Stimulated activated memory B cell treated with anti-CD40 and anti-IgM and Interleukin-4, amounts not matched to agents 10 μg/mL and 1 μg/mL and 100 μg/mL, for 72 hours (primary cell): ENCODE data around the gene DUS2.

Experiments
- ATAC-seq: fragments of 150-1000 bp; cut with Tn5 transposase; 2 replicates; pipeline ENCODE4 v1.10.0; 2021
- H3K27ac Mint-ChIP-seq: one replicate; pipeline ENCODE4 v1.8.0; 2022; ENCODE audit warnings: mild to moderate bottlenecking, mixed read lengths
- H3K27me3 Mint-ChIP-seq: one replicate; pipeline ENCODE4 v1.8.0; 2022; ENCODE audit warnings: mixed read lengths
- H3K36me3 Mint-ChIP-seq: one replicate; pipeline ENCODE4 v1.8.0; 2022; ENCODE audit warnings: mixed read lengths
- H3K4me1 Mint-ChIP-seq: one replicate; pipeline ENCODE4 v1.8.0; 2022; ENCODE audit warnings: mixed read lengths
- H3K4me3 Mint-ChIP-seq: one replicate; pipeline ENCODE4 v1.8.0; 2022; ENCODE audit warnings: mild to moderate bottlenecking, moderate library complexity, mixed read lengths
- H3K9me3 Mint-ChIP-seq: one replicate; pipeline ENCODE4 v1.8.0; 2022; ENCODE audit warnings: mixed read lengths

DUS2 gene

DNA sequence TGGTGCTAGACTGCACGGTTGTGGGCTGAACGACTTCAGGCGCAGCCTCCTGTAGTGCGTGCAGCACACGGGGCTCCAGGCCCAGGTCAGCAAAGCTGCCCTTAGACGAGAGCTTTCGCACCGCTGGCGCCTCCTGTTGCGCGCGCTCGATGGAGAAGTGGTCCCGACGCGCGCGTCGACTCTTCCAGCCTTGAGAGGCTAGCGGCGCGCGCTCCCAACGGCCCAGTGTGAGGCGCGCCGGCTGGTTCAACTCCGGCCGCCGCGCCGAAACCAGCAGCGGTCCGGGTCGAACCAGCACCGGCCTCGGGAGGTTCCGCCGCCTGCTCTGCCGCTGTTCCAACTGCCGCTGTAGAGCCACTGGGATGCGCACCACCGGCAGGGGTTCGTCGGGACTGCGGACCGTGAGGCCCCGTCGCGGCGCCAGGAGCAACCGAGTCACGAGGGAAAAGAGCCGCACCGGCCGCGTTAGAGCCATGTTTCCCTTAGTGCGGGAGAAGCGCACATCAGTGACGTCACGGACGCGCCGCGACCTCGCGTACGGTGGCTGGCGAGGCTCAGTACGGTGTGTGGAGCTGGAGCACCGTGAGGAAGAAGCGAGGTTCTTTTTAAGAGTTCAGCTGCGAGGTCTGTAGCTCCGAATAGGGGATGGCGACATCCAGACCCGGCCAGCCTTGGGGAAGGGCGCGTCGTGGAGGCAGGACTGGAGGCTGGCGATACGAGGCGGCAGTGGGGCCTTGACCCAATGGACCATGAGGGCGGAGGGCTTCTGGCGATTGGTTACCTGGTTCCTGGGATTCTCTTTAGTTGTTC lies at the start of gene DUS2, which contains the start of gene DDX28:
DUS2 (plus strand) TSS at position 557 of the 810 bp plus-strand sequence. CDS start 14,740 bp downstream, outside the sequence.
DDX28 (minus strand) TSS at position 505 of the 810 bp plus-strand sequence; CDS start at position 475, 30 bp downstream.
- Mint-ChIP-seq H3K4me3 (peak within 1 kb of the TSS; percentile 91), H3K27ac (peak within 1 kb of the TSS; percentile 86), H3K36me3 (peaks cover 7% of the 10 kb centered on the region), H3K9me3 (no peaks in the 10 kb centered on the region), H3K4me1 (peaks cover 36% of the 10 kb centered on the region), H3K27me3 (no peaks in the 10 kb centered on the region)
- ATAC-seq = peak; percentile 94

- Mint-ChIP-seq H3K4me3 (no peak overlapping the region), H3K36me3 (no peaks in the 10 kb centered on the region), H3K4me1 (peaks cover 23% of the 10 kb centered on the region), H3K27ac (peak overlapping the region; percentile 83), H3K9me3 (no peaks in the 10 kb centered on the region), H3K27me3 (no peaks in the 10 kb centered on the region)
- peak; percentile 75 for ATAC-seq
Observed at GRCh38 chr16:67975321-67976105, 47.6 kb upstream of the DUS2 start.

GRCh38 chr16:67976205-67976604 lies 46.9 kb upstream of the DUS2 start:
- H3K36me3 Mint-ChIP-seq = no peaks in the 10 kb centered on the region
- no peaks in the 10 kb centered on the region for H3K9me3 Mint-ChIP-seq
- H3K27me3 Mint-ChIP-seq = no peaks in the 10 kb centered on the region
- no peak for ATAC-seq
- peak overlapping the region; percentile 83 for H3K27ac Mint-ChIP-seq
- H3K4me3 Mint-ChIP-seq = no peak overlapping the region
- peaks cover 23% of the 10 kb centered on the region for H3K4me1 Mint-ChIP-seq

DNA sequence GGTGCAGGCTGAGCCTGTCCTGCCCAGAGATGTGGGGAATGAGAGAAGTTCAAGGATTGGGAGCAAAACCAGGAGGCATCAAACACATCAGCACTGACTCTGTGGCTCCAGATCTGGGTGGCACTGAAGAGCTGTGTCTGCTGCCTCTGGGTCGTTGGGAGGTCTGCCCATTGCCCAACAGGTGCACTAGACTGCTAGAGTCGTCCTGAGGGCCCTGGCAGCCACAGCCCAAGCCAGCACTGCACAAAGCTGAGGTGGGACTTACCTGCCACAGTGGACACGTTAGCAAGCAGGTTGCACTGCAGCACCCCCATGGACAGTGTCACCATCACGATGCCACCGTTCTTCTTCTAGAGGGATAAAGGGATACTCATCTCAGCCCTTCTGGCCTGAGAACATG lies 46.1 kb upstream of the DUS2 start:
- H3K9me3 Mint-ChIP-seq = no peaks in the 10 kb centered on the region
- ATAC-seq = no peak
- no peaks in the 10 kb centered on the region for H3K36me3 Mint-ChIP-seq
- peaks cover 23% of the 10 kb centered on the region for H3K4me1 Mint-ChIP-seq
- H3K4me3 Mint-ChIP-seq = no peak overlapping the region
- H3K27me3 Mint-ChIP-seq = no peaks in the 10 kb centered on the region
- peak overlapping the region; percentile 83 for H3K27ac Mint-ChIP-seq

GRCh38 chr16:67977469-67978227 lies 45.4 kb upstream of the DUS2 start:
- Mint-ChIP-seq H3K4me1 (peaks cover 27% of the 10 kb centered on the region), H3K27me3 (no peaks in the 10 kb centered on the region), H3K9me3 (no peaks in the 10 kb centered on the region), H3K4me3 (no peak overlapping the region), H3K36me3 (no peaks in the 10 kb centered on the region), H3K27ac (no peak overlapping the region)
- no peak for ATAC-seq

DNA sequence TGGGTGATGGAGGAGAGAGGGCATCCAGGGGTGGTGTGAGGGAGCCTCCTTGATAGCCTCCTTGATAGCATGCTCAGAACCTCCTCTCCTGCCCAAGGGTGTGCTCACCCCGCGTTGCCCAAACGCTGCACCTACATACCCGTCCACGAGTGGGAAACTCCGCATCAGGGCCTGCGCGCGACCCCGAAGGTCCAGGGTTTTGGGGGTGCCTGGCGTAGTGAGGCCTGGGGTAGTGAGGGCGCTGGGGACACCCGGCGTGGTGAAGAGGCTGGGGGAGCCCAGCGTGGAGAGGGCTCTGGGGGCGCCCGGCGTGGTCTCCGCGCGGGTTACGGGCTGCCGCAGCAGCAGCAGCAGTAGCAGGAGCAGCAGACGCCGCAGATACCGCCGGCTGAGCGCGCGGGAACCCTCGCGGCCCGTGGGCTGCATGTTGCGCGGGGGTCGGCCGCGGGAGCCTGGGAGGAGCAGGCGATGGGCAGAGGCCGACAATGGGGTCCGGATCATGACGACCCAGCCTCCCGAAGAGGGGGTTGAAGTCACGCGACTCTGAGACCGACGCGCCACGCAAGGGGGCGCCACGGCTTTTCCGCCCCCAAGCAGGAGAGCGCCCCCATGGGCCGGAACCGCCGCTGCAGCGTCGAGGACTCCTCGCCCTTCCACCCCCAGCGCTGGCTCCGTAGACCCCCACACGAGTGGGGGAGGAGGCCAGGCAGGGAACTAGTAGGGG lies 43.0 kb upstream of the DUS2 start, which contains the start of gene DPEP3:
DPEP3 (minus strand) TSS at position 545 of the 724 bp plus-strand sequence; CDS start at position 426, 119 bp downstream.
- no peak for ATAC-seq
- no peaks in the 10 kb centered on the region for H3K27me3 Mint-ChIP-seq
- peak within 1 kb of the TSS; percentile 18 for H3K27ac Mint-ChIP-seq
- no peaks in the 10 kb centered on the region for H3K9me3 Mint-ChIP-seq
- no peak within 1 kb of the TSS for H3K4me3 Mint-ChIP-seq
- no peaks in the 10 kb centered on the region for H3K36me3 Mint-ChIP-seq
- H3K4me1 Mint-ChIP-seq = peaks cover 49% of the 10 kb centered on the region

DNA sequence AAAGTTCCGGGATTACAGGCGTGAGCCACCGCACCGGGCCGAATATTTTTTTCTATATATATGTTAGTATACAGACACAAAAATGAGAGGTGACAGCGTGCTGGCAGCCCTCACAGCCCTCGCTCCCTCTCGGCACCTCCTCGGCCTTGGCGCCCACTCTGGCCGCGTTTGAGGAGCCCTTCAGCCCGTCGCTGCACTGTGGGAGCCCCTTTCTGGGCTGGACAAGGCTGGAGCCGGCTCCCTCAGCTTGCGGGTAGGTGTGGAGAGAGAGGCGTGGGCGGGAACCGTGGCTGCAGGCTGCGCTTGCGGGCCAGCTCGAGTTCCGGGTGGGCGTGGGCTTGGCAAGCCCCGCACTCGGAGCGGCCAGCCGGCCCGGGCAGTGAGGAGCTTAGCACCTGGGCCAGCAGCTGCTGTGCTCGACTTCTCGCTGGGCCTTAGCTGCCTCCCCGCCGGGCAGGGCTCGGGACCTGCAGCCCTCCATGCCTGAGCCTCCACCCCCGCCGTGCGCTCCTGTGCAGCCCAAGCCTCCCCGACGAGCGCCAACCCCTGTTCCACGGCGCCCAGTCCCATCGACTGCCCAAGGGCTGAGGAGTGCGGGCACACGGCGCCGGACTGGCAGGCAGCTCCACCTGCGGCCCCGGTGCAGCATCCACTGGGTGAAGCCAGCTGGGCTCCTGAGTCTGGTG lies 40.9 kb upstream of the DUS2 start:
- Mint-ChIP-seq H3K27ac (peak overlapping the region; percentile 80), H3K9me3 (no peaks in the 10 kb centered on the region), H3K4me1 (peaks cover 35% of the 10 kb centered on the region), H3K36me3 (no peaks in the 10 kb centered on the region), H3K4me3 (no peak overlapping the region), H3K27me3 (no peaks in the 10 kb centered on the region)
- ATAC-seq = no peak

DNA sequence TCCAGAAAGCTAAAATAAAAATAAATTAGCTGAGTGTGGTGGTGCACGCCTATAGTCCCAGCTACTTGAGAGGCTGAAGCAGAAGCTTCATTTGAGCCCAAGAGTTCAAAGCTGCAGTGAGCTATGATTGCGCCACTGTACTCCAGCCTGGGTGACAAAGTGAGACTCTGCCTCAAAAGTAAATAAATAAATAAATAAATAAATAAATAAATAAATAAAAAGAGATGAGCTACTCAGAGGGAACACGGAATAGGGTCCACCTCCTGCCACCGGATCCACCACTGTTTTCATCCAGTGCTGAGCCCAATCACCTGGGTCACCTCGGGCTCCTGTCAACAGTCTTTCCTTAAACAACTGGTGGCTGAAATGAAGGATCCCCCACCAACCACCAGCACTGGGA lies 36.1 kb upstream of the DUS2 start:
- Mint-ChIP-seq H3K27ac (peak overlapping the region; percentile 59), H3K27me3 (no peaks in the 10 kb centered on the region), H3K4me3 (no peak overlapping the region), H3K36me3 (no peaks in the 10 kb centered on the region), H3K4me1 (peaks cover 61% of the 10 kb centered on the region), H3K9me3 (no peaks in the 10 kb centered on the region)
- no peak for ATAC-seq

DNA sequence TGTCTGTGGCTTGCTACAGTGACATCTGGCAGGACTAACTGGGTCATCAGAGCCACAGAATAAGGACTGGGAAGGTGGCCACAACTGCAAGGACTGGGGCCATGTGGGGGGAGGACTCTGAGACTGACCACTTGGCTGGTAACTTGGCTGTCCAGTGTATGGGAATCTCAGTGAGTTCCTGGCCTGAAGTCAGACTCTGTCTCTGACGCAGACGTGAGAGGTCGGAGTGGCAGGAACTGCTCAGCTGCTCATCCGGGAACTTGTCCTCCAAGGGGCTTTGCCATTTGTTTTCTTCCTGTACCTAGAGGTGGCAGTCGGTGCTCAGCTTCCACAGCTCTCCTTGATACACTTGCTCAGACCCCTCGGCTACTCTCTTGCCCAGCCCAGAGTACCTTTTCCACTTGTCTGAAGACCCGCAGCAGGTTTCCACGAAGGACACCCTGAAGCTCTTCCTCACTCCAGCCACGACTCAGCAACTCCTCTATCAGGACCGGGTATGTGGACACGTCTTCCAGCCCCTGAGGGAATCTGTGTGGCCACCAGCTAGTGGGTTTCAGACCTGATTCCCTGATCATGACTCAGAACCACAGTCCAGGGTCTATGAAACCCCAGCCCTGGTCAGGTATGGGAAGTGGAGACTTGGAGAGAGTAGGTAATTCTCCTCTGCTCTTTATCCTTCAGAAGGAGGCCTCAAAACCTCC lies 35.5 kb upstream of the DUS2 start:
- Mint-ChIP-seq H3K36me3 (no peaks in the 10 kb centered on the region), H3K4me3 (no peak overlapping the region), H3K27me3 (no peaks in the 10 kb centered on the region), H3K9me3 (no peaks in the 10 kb centered on the region), H3K27ac (peak overlapping the region; percentile 59), H3K4me1 (peaks cover 62% of the 10 kb centered on the region)
- no peak for ATAC-seq

- H3K27me3 Mint-ChIP-seq = no peaks in the 10 kb centered on the region
- ATAC-seq = no peak
- peaks cover 64% of the 10 kb centered on the region for H3K4me1 Mint-ChIP-seq
- H3K36me3 Mint-ChIP-seq = no peaks in the 10 kb centered on the region
- peak overlapping the region; percentile 59 for H3K27ac Mint-ChIP-seq
- no peaks in the 10 kb centered on the region for H3K9me3 Mint-ChIP-seq
- H3K4me3 Mint-ChIP-seq = no peak overlapping the region
Observed at GRCh38 chr16:67988675-67989074, 34.4 kb upstream of the DUS2 start.

- H3K4me1 Mint-ChIP-seq = peaks cover 61% of the 10 kb centered on the region
Observed at GRCh38 chr16:67989322-67990017, 33.6 kb upstream of the DUS2 start.

GRCh38 chr16:67990018-67990386 lies 33.1 kb upstream of the DUS2 start:
- H3K27ac Mint-ChIP-seq = peak overlapping the region; percentile 59
- H3K36me3 Mint-ChIP-seq = no peaks in the 10 kb centered on the region
- no peaks in the 10 kb centered on the region for H3K9me3 Mint-ChIP-seq
- H3K4me3 Mint-ChIP-seq = no peak overlapping the region
- ATAC-seq = no peak
- peaks cover 60% of the 10 kb centered on the region for H3K4me1 Mint-ChIP-seq
- no peaks in the 10 kb centered on the region for H3K27me3 Mint-ChIP-seq

More at GRCh38 chr16:67989322-67990017, 33.6 kb upstream of the DUS2 start:
- Mint-ChIP-seq H3K36me3 (no peaks in the 10 kb centered on the region), H3K9me3 (no peaks in the 10 kb centered on the region), H3K27me3 (no peaks in the 10 kb centered on the region), H3K4me3 (no peak overlapping the region), H3K27ac (peak overlapping the region; percentile 59)
- peak; percentile 56 for ATAC-seq

DNA sequence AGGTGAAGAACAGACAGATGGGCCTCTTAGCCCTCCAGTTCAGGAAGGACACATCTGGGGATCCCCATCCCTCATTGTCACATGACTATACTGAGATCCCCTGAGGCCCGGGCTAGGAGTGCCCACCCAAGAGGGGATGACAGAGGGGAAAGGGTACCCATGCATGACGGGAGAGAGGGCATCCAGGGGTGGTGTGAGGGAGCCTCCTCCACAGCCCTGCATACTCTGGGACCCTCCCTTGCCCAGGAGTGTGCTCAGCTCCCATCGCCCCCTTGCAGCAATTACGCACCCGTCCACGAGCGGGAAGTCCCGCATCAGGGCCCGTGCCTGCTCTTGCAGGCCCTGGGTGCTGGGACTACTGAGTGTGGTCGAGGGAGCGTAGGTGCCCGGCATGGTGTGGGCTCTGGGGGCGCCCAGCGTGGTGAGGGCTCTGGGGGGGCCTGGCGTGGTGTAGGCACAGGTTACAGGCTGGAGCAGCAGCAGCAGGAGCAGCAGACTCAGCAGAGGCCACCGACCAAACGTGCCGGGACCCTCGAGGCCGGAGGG lies 30.4 kb upstream of the DUS2 start:
- Mint-ChIP-seq H3K4me1 (peaks cover 67% of the 10 kb centered on the region), H3K4me3 (peak overlapping the region; percentile 67), H3K27me3 (no peaks in the 10 kb centered on the region), H3K9me3 (no peaks in the 10 kb centered on the region), H3K36me3 (no peaks in the 10 kb centered on the region), H3K27ac (peak overlapping the region; percentile 93)
- ATAC-seq = peak; percentile 24
